ENCODE data around the gene C1QL1. TPM values are rescaled to one million over a fixed set of nuclear protein-coding genes. Genes with fewer than 3 reads are reported as not detected.

C1QL1 gene
- total and polyA plus RNA-seq, 2 experiments from 2014 or later: 25.2 to 38.6 TPM

GRCh38 chr17:44996304-44996703 is 28.2 kb upstream of the C1QL1 start:
- Histone ChIP-seq H3K9me3 (ENCODE audit: low read depth) (no peaks in the 10 kb centered on the region), H3K27me3 (no peaks in the 10 kb centered on the region), H3K36me3 (no peaks in the 10 kb centered on the region), H3K27ac (no peak overlapping the region), H3K4me3 (no peak overlapping the region), H3K4me1 (ENCODE audit: low read depth) (peaks cover 27% of the 10 kb centered on the region)
- no peak for DNase-seq (ENCODE audit: low read depth in 1 of 2, low spot score in 1 of 2)
- TF ChIP-seq CTCF (IDR thresholded peaks at IDR 0.05; ENCODE audit: low read depth, low read length): no peak

- Histone ChIP-seq H3K27ac (no peak overlapping the region), H3K4me1 (ENCODE audit: low read depth) (peaks cover 23% of the 10 kb centered on the region), H3K4me3 (no peak overlapping the region), H3K36me3 (no peaks in the 10 kb centered on the region), H3K27me3 (no peaks in the 10 kb centered on the region), H3K9me3 (ENCODE audit: low read depth) (no peaks in the 10 kb centered on the region)
- no peak for DNase-seq (ENCODE audit: low read depth in 1 of 2, low spot score in 1 of 2)
- TF ChIP-seq CTCF (IDR thresholded peaks at IDR 0.05; ENCODE audit: low read depth, low read length): no peak
These were observed 27.4 kb upstream of the C1QL1 start for GRCh38 chr17:44995436-44996001.

- no peak overlapping the region for H3K4me3 ChIP-seq
- H3K36me3 ChIP-seq: no peaks in the 10 kb centered on the region
- H3K27me3 ChIP-seq: no peaks in the 10 kb centered on the region
- TF ChIP-seq CTCF (IDR thresholded peaks at IDR 0.05; ENCODE audit: low read depth, low read length): no peak
- H3K27ac ChIP-seq: no peak overlapping the region
- no peak for DNase-seq (ENCODE audit: low read depth in 1 of 2, low spot score in 1 of 2)
- H3K9me3 ChIP-seq (ENCODE audit: low read depth): no peaks in the 10 kb centered on the region
- H3K4me1 ChIP-seq (ENCODE audit: low read depth): peaks cover 11% of the 10 kb centered on the region
These were observed 24.3 kb upstream of the C1QL1 start for GRCh38 chr17:44992242-44992939.

GRCh38 chr17:44990994-44991393 is 22.9 kb upstream of the C1QL1 start:
- Histone ChIP-seq H3K36me3 (no peaks in the 10 kb centered on the region), H3K27ac (no peak overlapping the region), H3K4me3 (no peak overlapping the region), H3K9me3 (ENCODE audit: low read depth) (no peaks in the 10 kb centered on the region), H3K27me3 (no peaks in the 10 kb centered on the region), H3K4me1 (ENCODE audit: low read depth) (peaks cover 7% of the 10 kb centered on the region)
- no peak for DNase-seq (ENCODE audit: low read depth in 1 of 2, low spot score in 1 of 2)
- no peak for TF ChIP-seq CTCF (IDR thresholded peaks at IDR 0.05; ENCODE audit: low read depth, low read length)

- DNase-seq (ENCODE audit: low read depth in 1 of 2, low spot score in 1 of 2): no peak
- Histone ChIP-seq H3K27me3 (no peaks in the 10 kb centered on the region), H3K9me3 (ENCODE audit: low read depth) (no peaks in the 10 kb centered on the region), H3K36me3 (no peaks in the 10 kb centered on the region), H3K4me1 (ENCODE audit: low read depth) (peaks cover 7% of the 10 kb centered on the region), H3K4me3 (no peak overlapping the region), H3K27ac (no peak overlapping the region)
- no peak for TF ChIP-seq CTCF (IDR thresholded peaks at IDR 0.05; ENCODE audit: low read depth, low read length)
These were observed 21.5 kb upstream of the C1QL1 start for GRCh38 chr17:44989552-44990138.
